ENCODE data around the gene NCK2. TPM values are rescaled to one million over a fixed set of nuclear protein-coding genes. Genes with fewer than 3 reads are reported as not detected.

NCK2 gene
- total RNA-seq, 2 donors from 2014 or later: 39.0 to 144 TPM

GRCh38 chr2:105718846-105719481 lies 25.7 kb upstream of the NCK2 start:
- H3K27ac ChIP-seq: no peak overlapping the region
- no peaks in the 10 kb centered on the region for H3K36me3 ChIP-seq
- H3K9me3 ChIP-seq: no peaks in the 10 kb centered on the region
- no peaks in the 10 kb centered on the region for H3K27me3 ChIP-seq (replicated peaks; ENCODE audit: insufficient read depth)
- intact Hi-C loops (cut with DNase I): no loop called here
- no peak for DNase-seq (ENCODE audit: low spot score)
- no peak overlapping the region for H3K4me3 ChIP-seq
- 75% methylated on average over 8 of the region's 8 CpGs for WGBS
- no peaks in the 10 kb centered on the region for H3K4me1 ChIP-seq (replicated peaks)
- no peak for TF ChIP-seq POLR2A (IDR thresholded peaks at IDR 0.05)
- TF ChIP-seq, protein P1, sequence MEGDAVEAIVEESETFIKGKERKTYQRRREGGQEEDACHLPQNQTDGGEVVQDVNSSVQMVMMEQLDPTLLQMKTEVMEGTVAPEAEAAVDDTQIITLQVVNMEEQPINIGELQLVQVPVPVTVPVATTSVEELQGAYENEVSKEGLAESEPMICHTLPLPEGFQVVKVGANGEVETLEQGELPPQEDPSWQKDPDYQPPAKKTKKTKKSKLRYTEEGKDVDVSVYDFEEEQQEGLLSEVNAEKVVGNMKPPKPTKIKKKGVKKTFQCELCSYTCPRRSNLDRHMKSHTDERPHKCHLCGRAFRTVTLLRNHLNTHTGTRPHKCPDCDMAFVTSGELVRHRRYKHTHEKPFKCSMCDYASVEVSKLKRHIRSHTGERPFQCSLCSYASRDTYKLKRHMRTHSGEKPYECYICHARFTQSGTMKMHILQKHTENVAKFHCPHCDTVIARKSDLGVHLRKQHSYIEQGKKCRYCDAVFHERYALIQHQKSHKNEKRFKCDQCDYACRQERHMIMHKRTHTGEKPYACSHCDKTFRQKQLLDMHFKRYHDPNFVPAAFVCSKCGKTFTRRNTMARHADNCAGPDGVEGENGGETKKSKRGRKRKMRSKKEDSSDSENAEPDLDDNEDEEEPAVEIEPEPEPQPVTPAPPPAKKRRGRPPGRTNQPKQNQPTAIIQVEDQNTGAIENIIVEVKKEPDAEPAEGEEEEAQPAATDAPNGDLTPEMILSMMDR (IDR thresholded peaks at IDR 0.05): no peak
- TF ChIP-seq POLR2AphosphoS5 (IDR thresholded peaks at IDR 0.05): no peak

DNA sequence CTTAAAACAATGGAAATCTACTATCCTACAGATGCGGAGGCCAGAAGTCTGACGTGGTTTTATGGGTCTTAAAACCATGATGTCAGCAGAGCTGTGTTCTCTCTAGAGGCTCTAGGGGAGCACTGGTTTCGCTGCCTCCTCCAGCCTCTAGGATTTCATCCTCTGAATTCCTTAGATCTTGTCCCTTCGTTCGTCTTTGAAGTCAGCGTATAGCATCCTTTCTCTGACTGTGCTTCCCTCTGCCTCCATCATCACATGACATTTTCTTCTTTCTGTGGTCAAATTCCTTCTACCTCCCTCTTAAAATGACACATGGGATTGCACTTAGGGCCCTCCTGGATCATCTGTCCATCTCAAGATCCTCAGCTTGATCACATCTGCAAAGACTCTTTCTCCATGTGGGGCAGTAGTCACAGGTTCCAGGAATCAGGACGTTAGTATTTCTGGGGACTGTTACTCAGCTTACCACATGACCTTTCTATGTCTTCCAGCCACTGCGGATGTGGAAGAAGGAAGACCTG lies 22.7 kb upstream of the NCK2 start:
- TF ChIP-seq POLR2AphosphoS5 (IDR thresholded peaks at IDR 0.05): no peak
- no peak for TF ChIP-seq POLR2A (IDR thresholded peaks at IDR 0.05)
- TF ChIP-seq, protein P1 (IDR thresholded peaks at IDR 0.05): no peak
- Histone ChIP-seq H3K9me3 (no peaks in the 10 kb centered on the region), H3K27me3 (replicated peaks; ENCODE audit: insufficient read depth) (no peaks in the 10 kb centered on the region), H3K27ac (no peak overlapping the region), H3K36me3 (no peaks in the 10 kb centered on the region), H3K4me3 (no peak overlapping the region), H3K4me1 (replicated peaks) (no peaks in the 10 kb centered on the region)
- 84% methylated on average over 8 of the region's 8 CpGs for WGBS
- intact Hi-C loops (cut with DNase I): no loop called here
- no peak for DNase-seq (ENCODE audit: low spot score)

GRCh38 chr2:105722726-105723297 lies 21.9 kb upstream of the NCK2 start:
- Histone ChIP-seq H3K4me3 (no peak overlapping the region), H3K27ac (no peak overlapping the region), H3K27me3 (replicated peaks; ENCODE audit: insufficient read depth) (no peaks in the 10 kb centered on the region), H3K9me3 (no peaks in the 10 kb centered on the region), H3K4me1 (replicated peaks) (no peaks in the 10 kb centered on the region), H3K36me3 (no peaks in the 10 kb centered on the region)
- intact Hi-C loops (cut with DNase I): no loop called here
- TF ChIP-seq, protein P1 (IDR thresholded peaks at IDR 0.05): no peak
- TF ChIP-seq POLR2AphosphoS5 (IDR thresholded peaks at IDR 0.05) (no peak), POLR2A (IDR thresholded peaks at IDR 0.05) (no peak)
- WGBS: 94% methylated on average over 11 of the region's 11 CpGs
- no peak for DNase-seq (ENCODE audit: low spot score)

DNA sequence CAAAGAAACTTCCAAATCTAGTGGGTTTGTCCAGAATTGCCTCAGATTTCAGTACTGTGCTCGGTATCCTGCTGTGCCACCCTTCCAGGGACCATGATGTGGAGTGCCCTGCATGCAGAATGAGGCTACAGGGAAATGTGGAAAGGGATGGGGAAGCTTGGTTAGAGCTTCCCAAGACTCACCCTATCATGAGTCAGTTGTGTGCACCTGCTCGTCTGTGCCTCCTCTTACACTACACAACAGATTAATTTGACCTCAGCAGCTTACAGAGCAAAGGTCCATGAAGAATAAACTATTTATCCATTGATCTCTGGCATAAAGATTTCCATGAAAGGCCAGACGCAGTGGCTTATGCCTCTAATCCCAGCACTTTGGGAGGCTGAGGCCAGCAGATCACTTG lies 21.3 kb upstream of the NCK2 start:
- intact Hi-C loops (cut with DNase I): no loop called here
- TF ChIP-seq POLR2AphosphoS5 (IDR thresholded peaks at IDR 0.05) (no peak), POLR2A (IDR thresholded peaks at IDR 0.05) (no peak)
- TF ChIP-seq, protein P1 (IDR thresholded peaks at IDR 0.05): no peak
- Histone ChIP-seq H3K4me1 (replicated peaks) (no peaks in the 10 kb centered on the region), H3K36me3 (no peaks in the 10 kb centered on the region), H3K27me3 (replicated peaks; ENCODE audit: insufficient read depth) (no peaks in the 10 kb centered on the region), H3K4me3 (no peak overlapping the region), H3K27ac (no peak overlapping the region), H3K9me3 (no peaks in the 10 kb centered on the region)
- no peak for DNase-seq (ENCODE audit: low spot score)
- 87% methylated on average over 3 of the region's 3 CpGs for WGBS

DNA sequence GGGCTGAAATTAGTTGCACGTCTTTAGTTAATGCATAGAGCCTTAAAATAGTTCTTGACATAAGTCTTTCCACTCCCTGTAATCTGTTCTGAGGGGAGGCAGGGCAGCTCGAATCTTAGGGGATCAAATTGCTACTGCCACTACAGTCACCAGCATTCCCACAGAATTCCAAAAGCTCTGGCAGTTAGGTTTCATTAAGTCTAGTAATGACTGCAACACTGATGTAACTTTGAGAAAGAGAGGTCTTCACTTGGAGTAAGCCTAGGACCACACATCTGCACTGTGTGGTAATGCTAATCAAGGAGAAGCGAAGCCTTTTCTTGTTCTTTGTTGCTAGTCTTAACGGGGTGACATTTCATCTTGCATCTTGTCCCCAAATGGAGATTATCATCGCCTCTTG lies 19.3 kb upstream of the NCK2 start:
- intact Hi-C loops (cut with DNase I): no loop called here
- 73% methylated on average over 5 of the region's 5 CpGs for WGBS
- TF ChIP-seq, protein P1 (IDR thresholded peaks at IDR 0.05): no peak
- TF ChIP-seq POLR2A (IDR thresholded peaks at IDR 0.05): no peak
- TF ChIP-seq POLR2AphosphoS5 (IDR thresholded peaks at IDR 0.05): no peak
- Histone ChIP-seq H3K4me1 (replicated peaks) (no peaks in the 10 kb centered on the region), H3K27me3 (replicated peaks; ENCODE audit: insufficient read depth) (no peaks in the 10 kb centered on the region), H3K4me3 (no peak overlapping the region), H3K9me3 (no peaks in the 10 kb centered on the region), H3K36me3 (no peaks in the 10 kb centered on the region), H3K27ac (no peak overlapping the region)
- no peak for DNase-seq (ENCODE audit: low spot score)

All from prostate gland (tissue), 2 donors.